Activated naive CD4-positive, alpha-beta T cell treated with anti-CD3 and anti-CD28 coated beads, Interleukin-2, amount 50 U/mL, for 24 hours (primary cell): Measurements from ENCODE around the gene PACRG.

Experiments used
- H3K27ac Mint-ChIP-seq: one replicate; pipeline ENCODE4 v1.8.0; 2021; ENCODE audit warnings: mild to moderate bottlenecking, mixed read lengths
- H3K27me3 Mint-ChIP-seq: one replicate; pipeline ENCODE4 v1.8.0; 2021; ENCODE audit warnings: mixed read lengths
- H3K36me3 Mint-ChIP-seq: one replicate; pipeline ENCODE4 v1.8.0; 2021; ENCODE audit warnings: mixed read lengths
- H3K4me1 Mint-ChIP-seq: one replicate; pipeline ENCODE4 v1.8.0; 2021; ENCODE audit warnings: mixed read lengths
- H3K4me3 Mint-ChIP-seq: one replicate; pipeline ENCODE4 v1.8.0; 2021; ENCODE audit warnings: mild to moderate bottlenecking, mixed read lengths
- H3K9me3 Mint-ChIP-seq: one replicate; pipeline ENCODE4 v1.8.0; 2021; ENCODE audit warnings: mixed read lengths

Gene PACRG

GRCh38 chr6:163063561-163063960 is 335.8 kb downstream of the PACRG start:
- H3K4me1 Mint-ChIP-seq, result no peaks in the 10 kb centered on the region
- no peaks in the 10 kb centered on the region for H3K9me3 Mint-ChIP-seq
- no peak overlapping the region for H3K4me3 Mint-ChIP-seq
- no peaks in the 10 kb centered on the region for H3K36me3 Mint-ChIP-seq
- no peak overlapping the region for H3K27ac Mint-ChIP-seq
- no peaks in the 10 kb centered on the region for H3K27me3 Mint-ChIP-seq

DNA sequence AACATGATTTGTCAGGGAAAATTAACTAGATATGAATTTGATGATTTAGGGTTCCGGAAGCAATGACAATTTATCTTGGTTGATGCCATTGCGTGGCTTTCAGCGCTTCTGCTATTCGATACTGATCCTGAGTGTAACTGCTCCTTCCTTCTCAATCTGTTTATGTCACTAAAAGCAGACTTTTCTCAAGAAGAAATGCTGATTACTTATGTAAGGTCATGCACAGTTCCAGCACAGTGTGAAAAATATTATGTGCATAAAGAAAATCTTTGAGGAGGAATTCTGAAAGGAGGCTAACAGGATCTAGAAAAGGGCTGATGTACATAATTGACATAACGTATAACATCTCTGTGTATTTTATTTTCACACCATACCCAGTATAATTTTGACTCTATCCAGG is 336.6 kb downstream of the PACRG start:
- H3K27me3 Mint-ChIP-seq, result peaks cover 2% of the 10 kb centered on the region
- H3K4me3 Mint-ChIP-seq, result no peak overlapping the region
- H3K36me3 Mint-ChIP-seq, result no peaks in the 10 kb centered on the region
- H3K4me1 Mint-ChIP-seq, result no peaks in the 10 kb centered on the region
- no peaks in the 10 kb centered on the region for H3K9me3 Mint-ChIP-seq
- no peak overlapping the region for H3K27ac Mint-ChIP-seq

DNA sequence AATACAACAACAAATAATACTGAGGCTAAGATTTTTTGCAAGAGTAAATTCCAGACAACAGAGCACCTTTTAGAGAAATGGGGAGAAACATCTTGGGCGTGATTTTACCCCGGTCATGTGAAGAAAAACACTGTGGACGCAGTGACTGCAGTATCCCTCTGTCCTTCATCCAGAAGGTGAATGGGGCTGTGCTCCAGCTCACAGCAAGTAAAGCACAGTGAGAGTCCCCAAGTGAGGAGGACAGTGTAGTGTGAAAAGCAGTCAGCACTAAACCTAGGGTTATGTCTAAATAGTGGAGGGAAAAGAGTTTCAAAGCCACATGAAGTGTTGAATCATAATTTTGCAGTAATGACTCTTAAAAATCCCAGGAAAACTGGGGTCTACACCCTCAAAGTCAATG is 338.4 kb downstream of the PACRG start:
- Mint-ChIP-seq H3K27me3 (peaks cover 2% of the 10 kb centered on the region), H3K4me3 (no peak overlapping the region), H3K9me3 (peaks cover 8% of the 10 kb centered on the region), H3K36me3 (no peaks in the 10 kb centered on the region), H3K27ac (no peak overlapping the region), H3K4me1 (no peaks in the 10 kb centered on the region)

GRCh38 chr6:163077134-163077533 is 349.4 kb downstream of the PACRG start:
- peaks cover 12% of the 10 kb centered on the region for H3K9me3 Mint-ChIP-seq
- H3K27me3 Mint-ChIP-seq, result no peaks in the 10 kb centered on the region
- H3K36me3 Mint-ChIP-seq, result no peaks in the 10 kb centered on the region
- no peak overlapping the region for H3K27ac Mint-ChIP-seq
- no peaks in the 10 kb centered on the region for H3K4me1 Mint-ChIP-seq
- no peak overlapping the region for H3K4me3 Mint-ChIP-seq

DNA sequence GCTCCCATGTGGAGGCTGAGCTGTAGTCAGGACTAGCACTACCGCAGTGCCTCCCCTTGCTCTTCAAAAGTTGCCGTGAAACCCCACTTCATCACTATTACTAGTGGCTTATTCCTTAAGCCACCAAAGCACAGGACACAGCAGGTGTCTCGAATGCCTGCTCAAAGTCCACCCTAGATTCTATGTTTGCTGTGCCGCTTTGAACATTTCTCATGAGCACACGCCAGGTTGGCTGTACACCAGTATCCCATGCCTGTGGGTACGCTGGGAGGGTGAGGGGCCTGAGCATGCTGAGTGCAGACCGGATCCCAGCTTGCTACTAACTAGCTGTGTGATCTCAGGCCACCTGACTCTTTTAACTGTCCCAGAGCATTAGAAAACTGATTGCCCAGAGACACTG is 350.9 kb downstream of the PACRG start:
- peaks cover 6% of the 10 kb centered on the region for H3K9me3 Mint-ChIP-seq
- H3K4me1 Mint-ChIP-seq, result no peaks in the 10 kb centered on the region
- no peaks in the 10 kb centered on the region for H3K27me3 Mint-ChIP-seq
- H3K36me3 Mint-ChIP-seq, result no peaks in the 10 kb centered on the region
- H3K27ac Mint-ChIP-seq, result no peak overlapping the region
- no peak overlapping the region for H3K4me3 Mint-ChIP-seq

DNA sequence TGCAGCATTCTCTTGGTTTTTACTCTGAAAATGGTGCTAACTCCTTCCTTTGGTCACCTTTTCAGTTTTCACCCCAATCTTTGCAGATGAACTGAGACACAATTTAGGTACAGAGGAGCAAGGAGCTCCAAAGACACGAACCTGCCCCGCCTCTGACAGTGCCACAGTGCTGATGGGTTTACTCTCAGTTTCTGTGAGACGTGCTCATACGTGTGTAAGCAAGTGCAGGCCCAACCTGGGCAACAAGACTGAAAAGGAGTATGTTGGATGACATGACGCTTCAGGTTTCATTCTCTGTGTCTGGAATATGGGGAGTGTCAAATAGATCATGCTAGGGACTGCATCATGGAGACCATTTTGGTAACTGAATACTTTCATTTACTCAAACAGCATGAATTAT is 352.5 kb downstream of the PACRG start:
- Mint-ChIP-seq H3K4me1 (no peaks in the 10 kb centered on the region), H3K27ac (no peak overlapping the region), H3K4me3 (no peak overlapping the region), H3K36me3 (no peaks in the 10 kb centered on the region), H3K9me3 (peaks cover 6% of the 10 kb centered on the region), H3K27me3 (no peaks in the 10 kb centered on the region)

- H3K36me3 Mint-ChIP-seq, result no peaks in the 10 kb centered on the region
- H3K9me3 Mint-ChIP-seq, result no peaks in the 10 kb centered on the region
- H3K4me1 Mint-ChIP-seq, result no peaks in the 10 kb centered on the region
- H3K27ac Mint-ChIP-seq, result no peak overlapping the region
- no peak overlapping the region for H3K4me3 Mint-ChIP-seq
- H3K27me3 Mint-ChIP-seq, result peaks cover 1% of the 10 kb centered on the region
Measured at GRCh38 chr6:163083141-163083540, 355.4 kb downstream of the PACRG start.

GRCh38 chr6:163085426-163085825 is 357.7 kb downstream of the PACRG start:
- Mint-ChIP-seq H3K4me1 (no peaks in the 10 kb centered on the region), H3K9me3 (no peaks in the 10 kb centered on the region), H3K27ac (no peak overlapping the region), H3K27me3 (peaks cover 1% of the 10 kb centered on the region), H3K36me3 (no peaks in the 10 kb centered on the region), H3K4me3 (no peak overlapping the region)

DNA sequence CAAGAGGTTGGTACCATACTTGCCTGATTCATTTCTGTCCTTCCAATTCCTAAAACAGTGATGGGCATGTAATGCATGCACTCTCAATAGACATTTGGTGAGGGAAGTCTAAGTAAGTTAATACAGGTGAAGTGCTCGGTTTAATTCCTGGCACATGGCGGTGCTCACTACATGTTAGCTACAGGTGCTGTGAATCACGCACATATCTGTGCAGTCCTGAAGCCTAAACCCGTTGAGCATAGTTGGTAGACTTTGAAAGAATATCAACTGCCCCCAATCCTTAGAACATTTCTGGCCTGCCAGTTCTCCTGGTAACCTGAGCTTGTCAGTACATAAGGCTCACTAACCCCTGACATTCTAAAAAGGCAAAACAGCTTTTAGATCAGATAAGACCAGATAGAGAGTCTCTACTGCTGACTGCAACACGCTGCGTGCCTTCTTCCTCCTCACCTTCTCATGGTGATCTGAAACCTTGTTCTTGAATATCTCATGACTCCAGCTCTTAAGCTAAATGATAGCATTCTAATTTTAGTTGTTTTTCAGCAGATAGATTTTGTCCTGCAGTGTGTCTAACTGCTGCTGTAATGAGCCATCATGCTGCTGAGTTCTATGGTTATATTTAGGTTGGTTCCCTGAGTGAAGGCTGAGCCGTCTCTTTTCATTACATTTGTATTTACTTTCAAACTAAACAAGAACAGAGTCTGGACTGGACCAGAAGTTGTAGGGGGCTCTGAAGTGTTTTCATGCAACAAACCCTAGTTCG is 358.3 kb downstream of the PACRG start:
- no peak overlapping the region for H3K27ac Mint-ChIP-seq
- no peaks in the 10 kb centered on the region for H3K36me3 Mint-ChIP-seq
- H3K4me3 Mint-ChIP-seq, result no peak overlapping the region
- H3K27me3 Mint-ChIP-seq, result peaks cover 1% of the 10 kb centered on the region
- H3K4me1 Mint-ChIP-seq, result no peaks in the 10 kb centered on the region
- H3K9me3 Mint-ChIP-seq, result no peaks in the 10 kb centered on the region

- H3K4me3 Mint-ChIP-seq, result no peak overlapping the region
- H3K36me3 Mint-ChIP-seq, result no peaks in the 10 kb centered on the region
- H3K4me1 Mint-ChIP-seq, result no peaks in the 10 kb centered on the region
- H3K27me3 Mint-ChIP-seq, result peaks cover 1% of the 10 kb centered on the region
- H3K27ac Mint-ChIP-seq, result no peak overlapping the region
- H3K9me3 Mint-ChIP-seq, result no peaks in the 10 kb centered on the region
Measured at GRCh38 chr6:163086624-163086920, 358.8 kb downstream of the PACRG start.

DNA sequence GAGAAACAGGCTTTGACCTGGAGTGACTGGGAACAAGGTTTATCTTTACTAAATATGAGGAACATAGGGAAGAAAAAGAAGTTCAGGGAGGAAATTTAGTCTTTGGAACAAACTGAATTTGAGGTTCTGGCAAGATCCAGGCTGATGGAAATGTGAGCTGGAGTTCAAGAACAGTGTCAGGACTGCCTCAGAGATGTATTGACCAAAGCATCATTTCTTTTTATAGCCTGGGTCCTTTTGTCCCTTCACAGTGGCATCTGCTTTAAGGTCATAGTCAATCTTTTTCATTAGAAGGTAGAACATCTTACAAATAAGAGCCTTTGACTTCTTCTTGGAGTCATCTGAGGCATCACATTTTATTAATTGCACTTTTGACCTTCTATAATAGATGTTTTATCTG is 360.2 kb downstream of the PACRG start:
- Mint-ChIP-seq H3K27ac (no peak overlapping the region), H3K4me1 (no peaks in the 10 kb centered on the region), H3K4me3 (no peak overlapping the region), H3K9me3 (no peaks in the 10 kb centered on the region), H3K27me3 (peaks cover 1% of the 10 kb centered on the region), H3K36me3 (no peaks in the 10 kb centered on the region)

- no peaks in the 10 kb centered on the region for H3K27me3 Mint-ChIP-seq
- H3K4me1 Mint-ChIP-seq, result no peaks in the 10 kb centered on the region
Measured at GRCh38 chr6:163092876-163093275, 365.1 kb downstream of the PACRG start.

DNA sequence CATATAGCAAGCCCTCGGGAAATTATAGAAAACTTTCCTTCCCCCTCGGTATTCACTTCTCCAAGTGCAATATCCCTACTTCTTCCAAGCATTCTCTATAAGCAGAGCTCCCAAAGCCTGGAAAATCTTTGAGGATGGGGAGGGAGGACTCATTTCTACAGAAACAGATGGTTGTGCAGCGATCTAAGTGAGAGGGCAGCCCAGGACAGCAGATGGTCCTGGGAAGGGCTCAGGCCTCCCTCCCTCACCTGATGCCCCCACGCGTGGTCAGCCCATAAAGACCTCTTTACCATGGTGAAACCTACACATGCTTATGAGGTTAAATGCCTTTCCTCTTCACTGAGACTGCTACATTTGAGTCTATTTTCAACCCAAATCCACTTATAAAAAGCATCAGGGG is 367.1 kb downstream of the PACRG start:
- Mint-ChIP-seq H3K4me1 (no peaks in the 10 kb centered on the region), H3K9me3 (no peaks in the 10 kb centered on the region), H3K27me3 (no peaks in the 10 kb centered on the region), H3K36me3 (no peaks in the 10 kb centered on the region), H3K27ac (no peak overlapping the region), H3K4me3 (no peak overlapping the region)

More at GRCh38 chr6:163092876-163093275, 365.1 kb downstream of the PACRG start:
- Mint-ChIP-seq H3K9me3 (no peaks in the 10 kb centered on the region), H3K36me3 (no peaks in the 10 kb centered on the region), H3K4me3 (no peak overlapping the region), H3K27ac (no peak overlapping the region)

DNA sequence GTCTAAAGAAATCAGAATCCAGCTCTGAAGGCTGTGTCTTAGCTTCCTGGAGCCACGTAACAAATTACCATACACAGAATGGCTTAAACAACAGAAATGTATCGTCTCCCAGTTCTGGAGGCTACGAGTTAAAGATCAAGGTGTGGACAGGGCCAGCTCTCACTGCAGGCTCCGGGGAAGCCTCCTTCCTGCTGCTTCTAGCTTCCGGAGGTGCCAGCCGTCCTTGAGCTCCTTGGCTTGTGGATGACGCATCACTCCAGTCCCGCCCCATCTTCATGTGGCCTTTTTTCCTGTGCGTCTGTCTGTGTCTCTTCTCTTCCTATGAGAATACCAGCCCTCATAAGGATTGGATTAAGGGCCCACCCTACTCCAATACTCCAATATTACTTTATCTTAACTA is 367.6 kb downstream of the PACRG start:
- no peaks in the 10 kb centered on the region for H3K9me3 Mint-ChIP-seq
- no peaks in the 10 kb centered on the region for H3K4me1 Mint-ChIP-seq
- no peak overlapping the region for H3K4me3 Mint-ChIP-seq
- H3K27ac Mint-ChIP-seq, result no peak overlapping the region
- no peaks in the 10 kb centered on the region for H3K27me3 Mint-ChIP-seq
- no peaks in the 10 kb centered on the region for H3K36me3 Mint-ChIP-seq

GRCh38 chr6:163098827-163099479 is 371.2 kb downstream of the PACRG start:
- H3K27me3 Mint-ChIP-seq, result peaks cover 3% of the 10 kb centered on the region
- no peak overlapping the region for H3K27ac Mint-ChIP-seq
- H3K9me3 Mint-ChIP-seq, result no peaks in the 10 kb centered on the region
- no peaks in the 10 kb centered on the region for H3K4me1 Mint-ChIP-seq
- no peak overlapping the region for H3K4me3 Mint-ChIP-seq
- H3K36me3 Mint-ChIP-seq, result no peaks in the 10 kb centered on the region

DNA sequence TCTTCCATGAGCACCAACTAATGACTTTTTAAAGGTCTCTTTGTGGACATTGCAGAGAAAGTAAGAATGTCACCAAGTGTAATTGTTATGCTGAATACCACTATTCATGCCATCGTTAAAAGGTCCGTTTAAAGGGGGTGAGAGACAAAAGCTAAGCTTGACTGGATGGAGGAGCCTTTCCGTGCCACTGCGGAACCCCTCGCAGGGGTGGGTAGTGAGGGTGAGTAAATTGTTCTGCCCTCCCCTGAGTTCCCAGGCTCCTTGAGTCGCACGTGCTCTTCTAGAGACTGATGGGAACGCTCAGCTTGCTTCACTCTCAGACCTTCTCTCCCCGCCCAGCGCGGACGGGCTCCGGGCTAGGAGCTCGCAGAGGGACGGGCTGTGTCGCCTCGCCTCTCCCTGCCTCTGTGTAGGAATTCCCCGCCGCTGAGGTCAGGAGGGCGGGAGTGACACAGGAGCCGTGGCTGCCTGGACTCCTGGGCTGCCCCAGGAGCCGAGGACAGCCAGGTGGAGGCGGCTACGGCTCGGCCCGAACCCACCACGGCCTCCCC is 371.9 kb downstream of the PACRG start:
- Mint-ChIP-seq H3K9me3 (no peaks in the 10 kb centered on the region), H3K36me3 (no peaks in the 10 kb centered on the region), H3K27ac (no peak overlapping the region), H3K4me3 (no peak overlapping the region), H3K4me1 (no peaks in the 10 kb centered on the region), H3K27me3 (peaks cover 3% of the 10 kb centered on the region)
